Measurements from ENCODE around the gene FILIP1. TPM values are rescaled to one million over a fixed set of nuclear protein-coding genes. Genes with fewer than 3 reads are reported as not detected.
A peak's percentile ranks its signal among the peaks of the same experiment; 100 is the strongest.

FILIP1 gene
- total RNA-seq, 1 donor from 2014 or later: 13.6 TPM

DNA sequence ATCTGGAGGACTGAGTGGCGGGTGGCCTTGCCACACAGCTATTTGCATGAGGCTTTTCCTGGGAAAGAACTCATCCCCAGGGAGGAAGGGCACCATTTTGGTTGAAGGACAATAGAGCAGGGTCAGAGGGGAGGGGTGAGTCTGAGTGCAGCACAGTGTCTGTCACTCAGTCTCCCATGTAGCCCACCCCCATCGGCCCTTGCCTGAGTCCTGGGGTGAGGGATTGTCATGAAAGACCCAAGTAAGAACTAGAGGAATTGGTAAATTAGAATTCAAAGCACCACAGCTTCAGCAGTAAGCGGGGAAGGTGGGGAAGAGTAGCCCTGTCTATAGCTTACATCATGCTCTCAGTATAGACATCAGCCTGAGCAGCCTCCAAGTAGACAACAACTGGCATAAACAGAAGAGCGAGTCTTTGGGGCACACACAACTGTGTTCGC is 118.6 kb downstream of the FILIP1 start:
- H3K9me3 ChIP-seq: no peaks in the 10 kb centered on the region
- H3K27me3 ChIP-seq: no peaks in the 10 kb centered on the region
- intact Hi-C loops (cut with DNase I): loop anchor here (5.0 kb wide), 1 partner anchor 42 kb away; no protein-coding TSS in a partner anchor
- DNase-seq (ENCODE audit: low spot score in 2 of 2): no peak
- H3K4me3 ChIP-seq: no peak overlapping the region
- peak overlapping the region in 1 of 2 donors; percentile 47 for H3K27ac ChIP-seq
- TF ChIP-seq, protein P1, sequence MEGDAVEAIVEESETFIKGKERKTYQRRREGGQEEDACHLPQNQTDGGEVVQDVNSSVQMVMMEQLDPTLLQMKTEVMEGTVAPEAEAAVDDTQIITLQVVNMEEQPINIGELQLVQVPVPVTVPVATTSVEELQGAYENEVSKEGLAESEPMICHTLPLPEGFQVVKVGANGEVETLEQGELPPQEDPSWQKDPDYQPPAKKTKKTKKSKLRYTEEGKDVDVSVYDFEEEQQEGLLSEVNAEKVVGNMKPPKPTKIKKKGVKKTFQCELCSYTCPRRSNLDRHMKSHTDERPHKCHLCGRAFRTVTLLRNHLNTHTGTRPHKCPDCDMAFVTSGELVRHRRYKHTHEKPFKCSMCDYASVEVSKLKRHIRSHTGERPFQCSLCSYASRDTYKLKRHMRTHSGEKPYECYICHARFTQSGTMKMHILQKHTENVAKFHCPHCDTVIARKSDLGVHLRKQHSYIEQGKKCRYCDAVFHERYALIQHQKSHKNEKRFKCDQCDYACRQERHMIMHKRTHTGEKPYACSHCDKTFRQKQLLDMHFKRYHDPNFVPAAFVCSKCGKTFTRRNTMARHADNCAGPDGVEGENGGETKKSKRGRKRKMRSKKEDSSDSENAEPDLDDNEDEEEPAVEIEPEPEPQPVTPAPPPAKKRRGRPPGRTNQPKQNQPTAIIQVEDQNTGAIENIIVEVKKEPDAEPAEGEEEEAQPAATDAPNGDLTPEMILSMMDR (IDR thresholded peaks at IDR 0.05): no peak
- H3K36me3 ChIP-seq: no peaks in the 10 kb centered on the region
- peaks cover 0 to 13% of the 10 kb centered on the region in 2 donors for H3K4me1 ChIP-seq

DNA sequence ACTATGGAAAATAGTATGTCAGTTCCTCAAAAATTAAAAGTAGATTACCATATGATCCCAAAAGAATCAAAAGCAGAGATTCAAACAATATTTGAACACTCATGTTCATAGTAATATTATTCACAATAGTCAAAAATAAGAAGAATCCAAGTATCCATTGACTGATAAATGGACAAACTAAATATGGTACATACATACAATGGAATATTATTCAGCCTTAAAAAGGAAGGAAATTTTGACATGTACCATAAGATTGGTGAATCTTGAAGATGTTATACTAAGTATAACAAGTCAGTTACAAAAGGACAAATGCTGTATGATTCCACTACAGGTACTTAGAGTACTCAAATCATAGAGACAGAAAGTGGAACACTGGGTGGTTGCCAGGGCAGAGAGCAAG is 120.7 kb downstream of the FILIP1 start:
- Histone ChIP-seq H3K9me3 (no peaks in the 10 kb centered on the region), H3K36me3 (no peaks in the 10 kb centered on the region), H3K27me3 (no peaks in the 10 kb centered on the region), H3K4me1 (peaks cover 4 to 33% of the 10 kb centered on the region in 2 donors), H3K4me3 (no peak overlapping the region), H3K27ac (no peak overlapping the region)
- DNase-seq (ENCODE audit: low spot score in 2 of 2): no peak
- intact Hi-C loops (cut with DNase I): loop anchor here (5.0 kb wide), 1 partner anchor 44 kb away; no protein-coding TSS in a partner anchor
- TF ChIP-seq, protein P1 (IDR thresholded peaks at IDR 0.05): no peak

DNA sequence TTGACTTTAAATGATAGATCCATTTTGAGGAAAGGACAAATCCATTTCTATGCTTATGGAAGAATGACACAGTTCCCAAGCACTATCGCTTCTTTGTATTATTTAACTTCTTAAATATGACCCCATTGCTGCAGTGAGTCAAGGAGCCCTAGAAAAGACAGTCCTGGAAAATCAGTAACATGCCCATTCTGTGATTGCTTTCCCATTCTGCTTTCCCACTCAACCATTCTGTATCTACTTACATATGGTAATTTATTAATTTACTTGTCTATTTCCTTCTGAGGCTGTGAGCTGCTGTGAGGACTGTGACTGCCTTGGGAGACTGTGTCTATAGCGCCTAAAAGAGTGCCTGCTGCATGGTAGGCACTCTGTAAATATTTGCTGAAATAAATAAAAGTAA is 123.6 kb downstream of the FILIP1 start:
- H3K36me3 ChIP-seq: no peaks in the 10 kb centered on the region
- no peaks in the 10 kb centered on the region for H3K27me3 ChIP-seq
- H3K9me3 ChIP-seq: no peaks in the 10 kb centered on the region
- TF ChIP-seq, protein P1 (IDR thresholded peaks at IDR 0.05): no peak
- no peak overlapping the region for H3K4me3 ChIP-seq
- peak overlapping the region in 1 of 2 donors; percentile 66 for H3K27ac ChIP-seq
- peaks cover 4 to 28% of the 10 kb centered on the region in 2 donors for H3K4me1 ChIP-seq
- intact Hi-C loops (cut with DNase I): loop anchor here (5.0 kb wide), 1 partner anchor 47 kb away; no protein-coding TSS in a partner anchor
- no peak for DNase-seq (ENCODE audit: low spot score in 2 of 2)

DNA sequence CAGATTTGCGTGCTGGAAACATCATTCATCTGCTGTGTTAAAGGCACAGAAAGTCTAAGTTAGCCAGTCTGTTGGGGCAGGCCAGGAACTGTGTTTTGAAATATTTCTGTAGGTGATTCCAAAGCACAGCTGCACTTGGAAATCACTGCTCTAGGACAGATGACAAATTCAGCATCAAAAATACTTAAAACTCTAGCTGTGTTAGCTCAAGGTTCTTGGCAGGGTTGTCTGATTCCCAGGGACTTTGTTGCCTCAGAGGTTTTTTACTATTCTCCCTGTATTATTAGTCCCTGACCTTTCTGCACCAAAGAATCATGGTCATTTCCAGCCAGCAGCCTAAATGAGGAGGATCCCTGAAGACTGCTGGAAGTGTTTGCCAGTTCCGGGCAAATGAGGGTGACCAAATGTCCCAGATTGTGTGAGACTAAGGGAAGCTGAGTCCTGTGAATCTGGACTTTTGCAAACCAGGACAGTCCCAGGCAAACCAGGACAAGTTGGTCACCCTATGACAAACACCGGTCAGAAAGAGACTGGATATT is 124.7 kb downstream of the FILIP1 start:
- intact Hi-C loops (cut with DNase I): loop anchor here (5.0 kb wide), 3 partner anchors 63 to 158 kb away; no protein-coding TSS in a partner anchor
- H3K27ac ChIP-seq: peak overlapping the region; percentile 66 to 69
- H3K4me3 ChIP-seq: no peak overlapping the region
- no peaks in the 10 kb centered on the region for H3K27me3 ChIP-seq
- H3K9me3 ChIP-seq: no peaks in the 10 kb centered on the region
- TF ChIP-seq, protein P1 (IDR thresholded peaks at IDR 0.05): no peak
- peaks cover 4 to 28% of the 10 kb centered on the region in 2 donors for H3K4me1 ChIP-seq
- DNase-seq (ENCODE audit: low spot score in 2 of 2): peak in 1 of 2 donors; percentile 74
- no peaks in the 10 kb centered on the region for H3K36me3 ChIP-seq

DNA sequence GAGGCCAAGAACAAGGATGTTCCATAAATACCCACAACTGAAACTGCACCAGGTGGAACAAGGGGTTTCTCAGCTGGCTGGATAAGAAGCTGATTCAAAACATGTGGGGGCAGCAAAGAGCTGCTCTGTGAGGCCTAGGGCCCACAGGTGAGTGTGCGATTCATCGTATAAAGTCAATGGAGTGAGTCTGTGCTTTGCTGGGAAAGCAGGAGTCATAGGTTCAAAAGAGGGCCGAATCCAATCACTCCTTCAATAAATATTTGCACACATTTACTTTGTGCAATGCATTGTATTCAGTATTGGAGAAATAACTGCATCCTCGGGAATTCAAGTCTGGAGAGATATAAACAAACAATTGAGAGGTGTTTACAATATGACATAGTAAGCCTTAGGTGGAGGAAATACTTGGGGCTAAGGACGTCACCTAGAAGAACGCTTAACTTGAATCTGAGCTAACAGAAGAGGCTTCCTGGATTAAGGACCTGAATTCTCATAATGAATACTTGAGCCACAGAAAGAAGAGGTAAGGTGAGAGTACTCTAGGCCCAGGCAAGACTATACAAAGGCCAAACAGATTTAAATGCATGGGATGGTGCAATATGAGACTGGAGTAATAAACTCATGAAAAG is 125.3 kb downstream of the FILIP1 start:
- Histone ChIP-seq H3K27ac (peak overlapping the region; percentile 66 to 69), H3K4me1 (peaks cover 4 to 28% of the 10 kb centered on the region in 2 donors), H3K27me3 (no peaks in the 10 kb centered on the region), H3K9me3 (no peaks in the 10 kb centered on the region), H3K36me3 (no peaks in the 10 kb centered on the region), H3K4me3 (no peak overlapping the region)
- DNase-seq (ENCODE audit: low spot score in 2 of 2): no peak
- intact Hi-C loops (cut with DNase I): loop anchor here (5.0 kb wide), 3 partner anchors 64 to 159 kb away; no protein-coding TSS in a partner anchor
- TF ChIP-seq, protein P1 (IDR thresholded peaks at IDR 0.05): peak in 2 of 3 experiments; percentile 32 to 55

Measured in ascending aorta (tissue), 2 donors.